Tongue (tissue), 2 donors: ENCODE results near the gene LY9. TPM values are rescaled to one million over a fixed set of nuclear protein-coding genes. Genes with fewer than 3 reads are reported as not detected.

Source experiments
- DNase-seq: peaks from one replicate; pipeline ENCODE4 v3.0.0-alpha.2; 2015
- total RNA-seq: library from RNA; depleted of rRNA; stranded (reverse); fragments of >200 nt; gene quantifications from one replicate; pipeline ENCODE4 v1.2.3, GENCODE V29; 2014

LY9 gene, protein sequence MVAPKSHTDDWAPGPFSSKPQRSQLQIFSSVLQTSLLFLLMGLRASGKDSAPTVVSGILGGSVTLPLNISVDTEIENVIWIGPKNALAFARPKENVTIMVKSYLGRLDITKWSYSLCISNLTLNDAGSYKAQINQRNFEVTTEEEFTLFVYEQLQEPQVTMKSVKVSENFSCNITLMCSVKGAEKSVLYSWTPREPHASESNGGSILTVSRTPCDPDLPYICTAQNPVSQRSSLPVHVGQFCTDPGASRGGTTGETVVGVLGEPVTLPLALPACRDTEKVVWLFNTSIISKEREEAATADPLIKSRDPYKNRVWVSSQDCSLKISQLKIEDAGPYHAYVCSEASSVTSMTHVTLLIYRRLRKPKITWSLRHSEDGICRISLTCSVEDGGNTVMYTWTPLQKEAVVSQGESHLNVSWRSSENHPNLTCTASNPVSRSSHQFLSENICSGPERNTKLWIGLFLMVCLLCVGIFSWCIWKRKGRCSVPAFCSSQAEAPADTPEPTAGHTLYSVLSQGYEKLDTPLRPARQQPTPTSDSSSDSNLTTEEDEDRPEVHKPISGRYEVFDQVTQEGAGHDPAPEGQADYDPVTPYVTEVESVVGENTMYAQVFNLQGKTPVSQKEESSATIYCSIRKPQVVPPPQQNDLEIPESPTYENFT
- 0.62 TPM for total RNA-seq

DNA sequence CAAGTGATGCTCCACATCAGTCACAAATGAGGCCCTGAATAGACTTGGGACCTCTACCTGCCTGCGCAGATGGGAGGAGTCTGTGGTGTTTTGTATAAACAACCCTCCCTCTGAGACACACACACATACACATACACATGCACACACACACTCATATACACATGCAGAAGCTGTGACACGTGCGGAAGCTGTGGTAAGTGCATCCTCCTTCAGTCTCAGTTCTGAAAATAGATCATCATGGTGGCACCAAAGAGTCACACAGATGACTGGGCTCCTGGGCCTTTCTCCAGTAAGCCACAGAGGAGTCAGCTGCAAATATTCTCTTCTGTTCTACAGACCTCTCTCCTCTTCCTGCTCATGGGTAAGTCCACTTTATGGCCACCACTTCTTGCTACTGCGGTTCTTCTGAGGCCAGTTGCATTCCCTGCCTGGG lies at the start of gene LY9:
LY9 (plus strand) TSS at position 224 of the 433 bp plus-strand sequence; CDS start at position 238, 14 bp downstream.
- DNase-seq, result no peak

DNA sequence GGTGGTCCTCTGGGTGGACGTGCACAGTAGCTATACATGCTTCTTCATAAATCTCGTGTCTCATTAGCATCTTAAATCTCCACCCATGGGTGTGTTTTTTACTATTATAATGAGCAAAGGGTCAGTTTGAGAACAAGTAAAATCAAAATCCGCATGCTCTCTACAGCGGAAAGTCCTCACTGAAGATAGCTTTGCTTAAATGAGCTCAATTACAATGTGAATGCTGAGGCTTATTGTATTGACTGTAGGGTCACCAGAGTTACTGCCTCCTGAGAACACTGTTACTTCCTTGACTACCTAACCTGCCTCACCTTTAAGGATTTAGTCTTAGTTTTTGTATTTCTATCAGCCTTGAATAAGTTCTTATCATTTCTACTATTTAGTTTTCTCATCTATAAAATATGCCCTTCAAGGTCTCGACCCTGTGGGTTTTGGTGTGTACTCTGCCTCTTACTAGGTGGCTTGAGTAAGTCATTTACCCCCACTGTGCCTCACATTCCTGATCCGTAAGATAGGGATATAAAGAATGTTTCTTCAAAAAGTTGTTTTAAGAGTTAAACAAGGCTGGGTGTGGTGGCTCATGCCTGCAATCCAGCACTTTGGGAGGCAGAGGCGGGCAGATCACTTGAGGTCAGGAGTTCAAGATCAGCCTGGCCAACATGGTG lies 49.0 kb upstream of the LY9 start:
- DNase-seq, result no peak

DNA sequence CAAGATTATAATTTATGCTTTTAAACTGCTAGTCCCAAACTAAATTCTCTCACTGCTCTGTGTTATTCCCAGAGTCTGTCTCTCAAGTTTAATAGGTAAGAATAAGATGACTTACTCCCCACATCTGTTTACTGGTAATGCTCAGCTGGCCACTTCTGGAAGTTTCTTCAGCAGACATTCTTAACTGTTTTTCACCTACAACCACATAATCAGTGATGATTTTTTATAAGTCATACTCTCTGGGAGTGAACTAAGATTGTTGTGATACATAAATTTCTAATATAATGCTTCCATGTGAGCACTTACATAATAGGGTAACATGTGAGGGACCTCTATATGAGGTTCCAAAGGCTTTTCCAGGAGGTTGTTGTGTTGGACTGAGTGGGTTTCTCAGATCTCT lies 48.3 kb upstream of the LY9 start:
- no peak for DNase-seq

DNA sequence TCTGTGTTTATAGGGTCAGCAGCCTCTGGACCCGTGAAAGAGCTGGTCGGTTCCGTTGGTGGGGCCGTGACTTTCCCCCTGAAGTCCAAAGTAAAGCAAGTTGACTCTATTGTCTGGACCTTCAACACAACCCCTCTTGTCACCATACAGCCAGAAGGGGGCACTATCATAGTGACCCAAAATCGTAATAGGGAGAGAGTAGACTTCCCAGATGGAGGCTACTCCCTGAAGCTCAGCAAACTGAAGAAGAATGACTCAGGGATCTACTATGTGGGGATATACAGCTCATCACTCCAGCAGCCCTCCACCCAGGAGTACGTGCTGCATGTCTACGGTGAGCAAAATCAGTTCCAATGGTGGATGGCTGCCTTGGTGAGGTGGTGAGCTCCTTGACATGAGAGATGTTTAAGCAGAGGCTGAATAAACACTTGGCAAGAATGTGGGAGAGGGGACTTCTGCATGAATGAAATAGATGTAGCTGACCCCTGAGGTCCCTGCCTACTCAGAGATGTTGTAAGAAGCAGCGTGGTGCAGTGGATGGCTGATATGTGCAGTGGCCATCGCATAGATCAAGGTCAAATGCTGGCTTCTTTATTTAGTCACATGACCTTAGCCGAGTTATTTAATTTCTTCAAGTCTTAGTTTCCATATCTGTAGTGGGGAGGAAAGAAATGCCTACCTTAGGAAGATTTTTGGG lies 47.6 kb upstream of the LY9 start:
- DNase-seq, result no peak

DNA sequence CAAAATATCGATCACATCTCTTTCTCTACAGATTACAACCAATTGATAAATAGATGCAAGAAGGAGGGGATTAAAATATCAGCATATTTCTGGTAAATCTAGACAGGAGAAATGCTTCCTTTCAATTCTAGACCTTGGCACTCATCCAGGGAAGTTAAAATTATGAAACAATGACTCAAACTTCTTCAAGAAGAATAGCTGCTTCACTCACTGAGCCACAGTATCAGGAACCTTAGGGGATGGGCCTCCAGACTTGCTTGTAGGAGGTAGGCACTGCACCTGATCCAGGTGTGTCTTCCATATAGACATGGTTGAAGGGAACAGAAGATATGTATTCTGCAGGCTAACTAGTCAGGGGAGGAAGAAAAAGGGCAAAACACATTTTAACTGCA lies 47.1 kb upstream of the LY9 start:
- DNase-seq, result no peak

DNA sequence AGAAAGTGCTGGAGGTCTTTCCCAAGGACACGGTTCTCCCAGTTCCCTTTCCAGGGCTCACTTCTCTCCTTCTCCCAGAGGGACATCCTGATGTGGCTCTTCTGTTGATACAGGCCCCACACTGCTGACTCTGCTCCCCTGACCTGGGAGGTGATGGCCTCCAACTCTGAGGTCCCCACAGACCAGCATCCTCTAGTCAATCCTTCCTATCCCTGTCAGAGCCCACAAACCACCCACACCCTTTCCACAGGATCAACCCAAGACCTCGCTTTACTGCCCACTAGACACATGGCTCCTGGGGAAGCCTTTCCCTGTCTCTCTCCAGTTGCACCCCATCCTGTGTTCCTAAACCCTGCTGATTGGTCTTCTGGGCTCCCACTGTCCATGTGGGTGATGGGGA lies 45.4 kb upstream of the LY9 start:
- no peak for DNase-seq

DNA sequence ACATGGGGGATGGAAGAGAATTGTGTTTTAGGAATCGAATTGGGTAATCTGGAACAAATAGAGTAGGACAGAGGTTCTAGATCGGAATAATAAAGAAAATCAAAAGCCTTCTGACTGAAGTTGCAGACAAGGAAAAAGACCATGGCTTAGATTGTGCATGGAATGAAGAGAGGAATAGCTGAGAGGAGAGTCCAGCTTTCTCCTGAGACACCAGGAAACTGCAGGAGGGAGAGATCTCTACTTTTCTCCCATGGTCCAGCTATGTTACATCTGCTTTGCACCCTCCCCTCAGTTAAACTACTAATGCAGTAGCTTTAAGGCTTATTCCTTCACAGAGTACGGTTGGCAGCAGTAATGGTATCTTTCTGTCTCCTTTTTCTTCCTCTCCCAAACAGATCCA lies 43.6 kb upstream of the LY9 start:
- no peak for DNase-seq

DNA sequence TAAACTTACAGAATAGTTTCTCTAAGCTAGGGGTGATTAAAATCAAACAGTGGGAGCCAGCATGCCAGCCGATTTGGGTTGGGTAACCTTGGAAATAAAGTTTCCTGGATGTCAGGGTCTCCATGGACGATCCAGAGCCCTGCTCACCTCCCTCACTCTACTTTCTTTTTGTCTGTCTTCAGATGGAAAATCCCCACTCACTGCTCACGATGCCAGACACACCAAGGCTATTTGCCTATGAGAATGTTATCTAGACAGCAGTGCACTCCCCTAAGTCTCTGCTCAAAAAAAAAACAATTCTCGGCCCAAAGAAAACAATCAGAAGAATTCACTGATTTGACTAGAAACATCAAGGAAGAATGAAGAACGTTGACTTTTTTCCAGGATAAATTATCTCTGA lies 43.0 kb upstream of the LY9 start:
- DNase-seq, result no peak

DNA sequence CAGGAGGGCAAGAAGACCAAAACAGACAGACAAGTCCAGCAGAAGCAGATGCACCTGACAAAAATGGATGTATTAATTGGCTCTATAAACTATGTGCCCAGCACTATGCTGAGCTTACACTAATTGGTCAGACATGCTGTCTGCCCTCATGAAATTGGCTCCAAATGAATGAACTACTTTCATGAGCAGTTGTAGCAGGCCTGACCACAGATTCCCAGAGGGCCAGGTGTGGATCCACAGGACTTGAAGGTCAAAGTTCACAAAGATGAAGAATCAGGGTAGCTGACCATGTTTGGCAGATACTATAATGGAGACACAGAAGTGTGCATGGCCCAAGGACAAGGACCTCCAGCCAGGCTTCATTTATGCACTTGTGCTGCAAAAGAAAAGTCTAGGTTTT lies 42.4 kb upstream of the LY9 start:
- DNase-seq, result no peak

DNA sequence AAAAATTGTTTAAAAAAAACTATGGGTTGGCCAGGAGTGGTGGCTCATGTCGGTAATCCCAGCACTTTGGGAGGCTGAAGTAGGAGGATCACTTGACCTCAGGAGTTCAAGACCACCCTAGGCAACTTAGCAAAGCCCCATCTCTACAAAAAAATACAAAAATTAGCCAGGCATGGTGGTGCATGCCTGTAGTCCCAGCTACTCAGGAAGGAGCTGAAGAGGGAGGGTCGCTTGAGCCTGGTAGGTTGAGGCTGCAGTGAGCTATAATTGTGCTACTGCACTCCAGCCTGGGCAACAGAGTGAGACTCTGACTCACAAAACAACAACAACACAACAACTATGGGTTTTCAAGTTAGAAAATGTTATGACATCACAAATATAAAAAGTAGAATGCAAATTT lies 40.5 kb upstream of the LY9 start:
- DNase-seq, result no peak

DNA sequence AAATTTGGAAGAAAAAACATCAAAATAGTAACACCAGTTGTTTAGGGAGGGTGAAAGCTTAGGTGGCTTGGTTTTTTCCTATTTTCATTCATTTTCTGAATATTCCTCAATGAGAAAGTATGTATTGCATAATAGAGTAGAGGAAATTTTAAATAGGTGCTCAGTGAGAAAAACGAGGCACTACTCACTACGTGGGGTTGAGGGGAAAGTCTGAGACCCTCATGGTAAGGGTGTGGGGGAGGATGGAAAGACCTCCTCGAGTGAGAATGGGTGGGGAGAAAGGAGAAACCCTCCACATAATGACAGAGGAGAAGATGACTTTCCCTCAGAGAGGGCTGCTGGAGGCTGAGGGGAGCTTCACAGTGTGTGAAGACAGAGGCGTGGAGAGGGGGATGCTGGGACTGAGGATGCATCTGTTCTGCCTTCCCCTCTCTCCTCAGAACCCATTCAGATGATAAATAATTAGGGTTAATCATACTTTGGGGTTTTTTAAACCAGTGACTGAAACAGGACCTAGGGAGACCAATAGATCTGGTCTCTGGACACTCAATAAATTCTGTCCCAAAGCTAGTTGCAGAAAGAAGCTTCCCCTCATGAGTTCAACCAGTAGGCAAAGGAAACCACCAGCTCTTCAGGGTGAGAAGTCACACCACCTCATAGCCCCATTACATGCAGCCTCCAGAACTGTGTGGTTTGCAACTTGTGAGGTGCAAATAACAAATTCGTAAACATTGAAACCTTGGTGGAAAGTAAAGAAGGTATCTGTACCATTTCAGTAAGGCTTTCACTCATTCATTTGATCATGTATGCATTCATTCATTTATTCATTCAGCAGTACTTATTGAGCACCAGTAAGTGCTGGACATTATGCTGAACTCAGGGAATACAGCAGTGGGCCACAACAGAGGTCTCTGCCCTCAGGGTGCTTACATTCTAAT lies 39.8 kb upstream of the LY9 start:
- DNase-seq, result no peak

DNA sequence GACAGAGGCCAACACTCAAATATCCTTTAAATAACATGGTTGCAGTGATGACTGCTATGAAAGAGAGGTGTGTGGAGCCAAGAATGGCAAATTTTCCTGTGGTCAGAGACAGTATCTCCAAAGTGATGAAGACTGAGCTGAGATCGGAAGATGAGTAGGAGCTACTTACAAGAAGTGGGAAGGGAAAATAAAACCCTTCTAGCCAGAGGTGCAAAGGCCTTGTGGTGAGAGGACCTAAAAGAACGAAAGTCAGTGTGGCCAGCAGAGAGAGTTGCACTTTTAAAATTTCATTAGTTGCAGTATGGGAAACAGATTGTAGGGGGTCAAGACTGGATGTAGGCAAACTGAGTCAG lies 39.1 kb upstream of the LY9 start:
- no peak for DNase-seq

DNA sequence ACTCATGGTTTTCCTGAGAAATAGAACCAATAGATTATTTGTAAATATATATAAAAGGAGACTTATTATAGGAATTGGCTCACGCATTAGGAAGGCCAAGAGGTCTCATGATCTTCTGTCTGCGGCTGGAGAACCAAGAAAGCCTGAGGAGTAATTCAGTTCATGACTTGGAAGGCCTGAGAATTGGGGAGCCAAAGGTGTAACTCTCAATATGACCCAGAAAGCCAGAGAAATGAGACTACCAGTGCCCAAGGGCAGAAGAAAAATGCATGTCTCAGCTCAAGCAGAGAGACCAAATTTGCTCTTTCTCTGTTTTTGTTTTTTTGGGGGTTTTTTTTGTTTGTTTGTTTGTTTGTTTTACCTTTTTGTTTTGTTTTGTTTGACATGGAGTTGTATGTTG lies 37.5 kb upstream of the LY9 start:
- DNase-seq, result no peak

DNA sequence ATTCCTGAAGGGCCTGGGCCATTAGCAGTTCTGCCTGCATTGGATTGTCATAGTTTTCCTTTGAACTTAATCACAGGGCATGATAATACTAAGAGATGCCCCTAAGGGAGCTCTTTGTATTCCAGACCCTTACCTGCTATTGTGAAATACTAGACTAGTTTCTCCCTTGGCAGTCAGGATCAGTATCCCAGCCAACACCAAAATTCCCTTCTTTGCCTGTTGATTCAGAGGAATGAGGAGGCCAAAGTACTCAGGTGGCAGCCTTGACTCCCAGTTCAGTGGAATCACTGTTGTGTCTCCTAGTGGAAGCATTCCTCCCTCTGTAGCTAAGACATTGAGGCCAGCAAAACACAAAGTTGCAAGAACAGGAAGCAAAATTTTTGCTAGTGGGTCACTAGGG lies 36.2 kb upstream of the LY9 start:
- DNase-seq, result no peak

DNA sequence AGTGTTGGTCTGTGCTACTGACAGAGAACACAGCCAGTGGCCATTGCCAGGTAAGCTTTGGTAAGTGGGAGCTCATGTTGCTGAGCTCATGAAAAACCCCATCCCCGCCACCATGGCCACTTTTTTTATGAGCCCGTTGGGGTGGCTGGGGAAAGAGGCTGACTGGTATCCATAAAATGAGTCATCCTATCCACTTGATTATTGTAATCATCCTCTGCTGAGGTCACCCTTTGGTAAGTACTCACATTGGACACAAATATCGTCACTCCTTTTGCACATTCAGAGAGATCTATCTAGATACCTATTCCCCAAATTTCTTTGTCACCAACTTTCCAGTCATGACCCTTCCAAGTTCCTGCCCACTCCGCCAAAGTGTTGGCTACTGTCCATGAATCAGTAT lies 34.9 kb upstream of the LY9 start:
- DNase-seq, result no peak

DNA sequence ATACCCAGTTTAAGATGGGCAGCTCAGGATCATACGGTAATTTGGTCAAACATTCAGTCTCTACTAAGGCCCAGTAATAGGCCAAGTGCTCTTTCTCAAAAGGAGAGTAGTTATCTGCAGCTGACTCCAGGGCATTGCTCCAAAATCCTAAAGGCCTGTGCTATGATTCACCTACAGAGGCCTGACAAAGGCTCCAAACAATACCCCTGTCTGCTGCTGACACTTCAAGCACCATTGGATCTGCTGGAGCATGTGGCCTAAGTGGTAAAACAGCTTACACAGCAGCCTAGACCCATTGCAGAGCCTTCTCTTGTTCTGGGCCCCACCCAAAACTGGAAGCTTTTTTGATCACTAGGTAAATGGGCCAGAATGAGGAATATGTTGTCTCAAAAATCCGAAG lies 34.1 kb upstream of the LY9 start:
- no peak for DNase-seq

DNA sequence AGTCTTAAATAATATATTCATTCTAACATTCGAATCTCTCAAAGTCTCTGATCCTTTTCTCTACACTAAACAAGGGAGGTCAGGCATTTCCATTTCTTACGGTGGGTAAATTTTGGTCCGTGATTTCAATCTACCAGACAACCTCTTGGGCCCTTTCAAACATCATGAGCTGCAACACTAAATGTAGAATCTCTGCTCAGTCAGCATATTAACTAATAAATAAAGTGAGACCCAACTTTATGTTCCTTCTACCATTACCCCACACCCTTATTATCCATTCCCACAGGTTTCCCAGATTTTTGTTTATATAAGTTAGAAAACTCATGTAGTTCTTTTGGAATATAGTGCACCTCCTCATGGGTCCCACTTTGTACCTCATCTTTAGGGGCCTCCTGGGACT lies 32.0 kb upstream of the LY9 start:
- DNase-seq, result no peak

DNA sequence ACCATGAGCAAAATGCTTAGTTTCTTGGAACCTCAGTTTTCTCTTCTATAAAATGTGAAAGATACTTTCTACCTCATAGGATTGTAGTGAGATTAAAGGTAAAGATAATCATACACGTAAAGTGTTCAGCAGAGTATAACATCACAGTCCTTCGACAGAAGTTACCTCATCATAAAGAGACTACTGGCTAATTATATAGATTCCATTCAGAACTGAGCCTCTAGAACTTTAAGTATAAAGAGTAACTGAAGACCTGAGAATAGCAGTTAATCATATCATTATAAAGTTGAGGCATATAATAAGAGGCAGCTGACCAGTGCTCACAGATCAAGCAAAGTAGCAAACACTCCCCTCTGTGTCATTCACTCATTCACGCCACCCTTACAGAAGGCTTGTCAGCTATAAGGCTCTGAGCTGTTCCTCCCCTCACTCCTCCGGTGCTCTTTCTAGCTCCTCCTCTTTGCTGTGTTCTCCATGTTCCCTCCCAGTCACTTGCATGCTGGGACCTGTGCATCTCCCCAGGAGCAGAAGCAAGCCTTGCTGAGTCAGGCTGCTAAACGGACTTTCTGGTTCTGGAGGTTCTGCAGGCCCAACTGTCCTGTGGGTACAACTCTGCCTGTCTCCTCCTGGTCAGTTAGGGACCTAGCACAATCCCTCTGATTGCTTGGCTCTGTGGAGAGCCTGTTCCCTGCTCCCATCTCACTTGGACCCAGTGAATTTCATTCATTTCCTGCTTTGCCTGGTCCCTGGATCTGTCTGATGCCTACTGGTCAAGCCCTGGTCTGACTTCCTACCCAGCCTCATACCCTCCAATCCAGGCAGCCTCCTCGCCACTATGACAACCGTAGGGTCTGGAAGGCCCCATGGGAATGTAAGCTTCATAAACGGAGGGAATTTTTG lies 28.3 kb upstream of the LY9 start:
- no peak for DNase-seq

DNA sequence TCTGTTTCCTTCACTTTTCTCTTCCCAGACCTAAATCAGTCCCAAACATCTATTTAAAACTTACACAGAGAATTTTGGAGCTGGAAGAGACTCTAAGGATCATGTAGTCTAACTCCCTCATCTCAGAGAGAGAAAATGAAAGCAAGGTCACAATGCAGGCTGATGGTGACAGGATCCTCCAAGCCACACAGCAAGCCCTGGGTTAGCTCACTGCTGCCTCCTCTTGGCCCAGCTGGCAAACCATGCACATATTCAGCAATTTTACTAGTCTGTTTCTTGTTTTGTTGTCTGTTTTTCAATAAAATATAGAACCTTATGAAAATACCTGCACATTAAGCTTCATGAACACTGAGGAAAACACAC lies 27.7 kb upstream of the LY9 start:
- no peak for DNase-seq

DNA sequence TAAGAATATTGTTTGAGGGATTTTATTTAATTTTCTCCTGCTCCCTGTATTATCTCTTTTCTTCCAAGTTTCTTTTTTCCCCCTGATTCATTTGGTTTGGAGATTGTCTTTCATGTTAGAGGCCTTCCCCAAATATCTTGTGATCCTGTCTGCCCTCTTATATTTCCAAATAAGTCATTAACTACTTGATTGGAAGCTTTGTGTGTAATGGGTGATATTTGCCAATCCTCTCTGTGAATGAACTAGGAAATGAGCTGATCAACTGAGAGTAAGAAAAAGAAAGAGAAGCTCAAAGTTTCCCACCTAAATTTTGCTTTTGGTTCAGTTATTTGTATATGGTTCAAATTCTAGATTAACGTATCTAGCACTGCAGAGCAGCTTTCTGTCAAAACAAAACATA lies 23.6 kb upstream of the LY9 start:
- no peak for DNase-seq

DNA sequence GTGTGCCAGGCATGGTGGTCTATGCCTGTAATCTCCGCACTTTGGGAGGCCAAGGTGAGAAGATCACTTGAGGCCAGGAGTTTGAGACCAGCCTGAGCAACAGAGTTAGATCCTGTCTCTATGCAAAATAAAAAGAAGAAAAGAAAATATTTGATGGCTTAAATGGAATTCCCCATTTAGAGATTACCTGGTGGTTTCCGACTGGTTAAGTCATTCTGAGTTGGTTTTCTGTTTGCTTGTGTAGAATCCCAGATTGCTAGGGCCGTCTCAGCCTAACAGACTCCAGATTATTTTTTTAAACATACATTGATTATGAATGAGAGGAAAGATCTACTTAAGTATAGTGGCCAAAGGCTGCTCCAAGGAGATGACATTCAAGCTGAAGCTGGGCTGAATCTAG lies 22.9 kb upstream of the LY9 start:
- DNase-seq, result no peak
